Coronary artery (tissue), 2 donors: ENCODE data around the gene GSTO2.

Experiments used
- DNase-seq: peaks from one replicate; pipeline ENCODE4 v3.0.0-alpha.2; 2017; ENCODE audit warnings: low spot score
- H3K27ac ChIP-seq, 2 donors: fragments of 200-600 bp; sonication (generic); one replicate each; pipeline ENCODE4 v1.5.1; 2016 to 2019
- H3K4me3 ChIP-seq: fragments of 200-600 bp; sonication (generic); 2 replicates; pipeline ENCODE4 v1.5.1; 2016; ENCODE audit warnings: mild to moderate bottlenecking, moderate library complexity
- TF ChIP-seq, protein P1 (sequence below): fragments of 200-600 bp; sonication (generic); IDR thresholded peaks from one replicate; pipeline ENCODE4 v1.5.1; 2019; ENCODE audit warnings: antibody characterized with exemption

Gene GSTO2

DNA sequence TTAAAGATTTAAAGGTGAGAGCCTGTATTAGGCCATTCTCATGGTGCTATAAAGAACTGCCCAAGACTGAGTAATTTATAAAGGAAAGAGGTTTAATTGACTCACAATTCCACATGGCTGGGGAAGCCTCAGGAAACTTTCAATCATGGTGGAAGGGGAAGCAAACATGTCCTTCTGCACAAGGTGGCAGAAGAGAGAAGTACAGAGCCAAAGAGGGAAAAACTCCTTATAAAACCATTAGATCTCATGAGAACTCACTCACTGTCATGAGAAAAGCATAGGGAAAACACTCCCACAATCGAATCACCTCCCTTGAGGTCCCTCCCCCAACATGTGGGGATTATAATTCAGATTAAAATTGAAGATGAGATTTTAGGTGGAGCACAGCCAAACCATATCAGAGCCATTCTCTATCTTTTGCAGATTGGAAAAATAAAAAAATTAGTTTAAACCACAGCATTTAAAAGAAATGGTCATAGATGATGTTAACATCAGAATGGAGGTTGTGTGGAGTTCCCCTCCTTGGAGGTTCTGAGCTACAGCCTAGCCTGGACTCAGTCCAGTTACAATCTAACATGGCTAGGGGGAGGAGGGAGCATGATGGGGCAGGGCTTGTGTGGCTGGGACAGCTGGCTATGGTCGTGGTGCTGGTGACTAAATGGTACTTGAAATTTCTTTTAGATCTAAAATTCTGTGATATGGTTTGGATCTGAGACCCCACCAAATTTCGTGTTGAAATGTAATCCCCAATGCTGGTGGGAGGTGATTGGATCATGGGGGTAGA is 33.1 kb downstream of the GSTO2 start:
- H3K27ac ChIP-seq = peak overlapping the region; percentile 93 to 99
- DNase-seq = no peak
- H3K4me3 ChIP-seq = no peak overlapping the region
- TF ChIP-seq, protein P1, sequence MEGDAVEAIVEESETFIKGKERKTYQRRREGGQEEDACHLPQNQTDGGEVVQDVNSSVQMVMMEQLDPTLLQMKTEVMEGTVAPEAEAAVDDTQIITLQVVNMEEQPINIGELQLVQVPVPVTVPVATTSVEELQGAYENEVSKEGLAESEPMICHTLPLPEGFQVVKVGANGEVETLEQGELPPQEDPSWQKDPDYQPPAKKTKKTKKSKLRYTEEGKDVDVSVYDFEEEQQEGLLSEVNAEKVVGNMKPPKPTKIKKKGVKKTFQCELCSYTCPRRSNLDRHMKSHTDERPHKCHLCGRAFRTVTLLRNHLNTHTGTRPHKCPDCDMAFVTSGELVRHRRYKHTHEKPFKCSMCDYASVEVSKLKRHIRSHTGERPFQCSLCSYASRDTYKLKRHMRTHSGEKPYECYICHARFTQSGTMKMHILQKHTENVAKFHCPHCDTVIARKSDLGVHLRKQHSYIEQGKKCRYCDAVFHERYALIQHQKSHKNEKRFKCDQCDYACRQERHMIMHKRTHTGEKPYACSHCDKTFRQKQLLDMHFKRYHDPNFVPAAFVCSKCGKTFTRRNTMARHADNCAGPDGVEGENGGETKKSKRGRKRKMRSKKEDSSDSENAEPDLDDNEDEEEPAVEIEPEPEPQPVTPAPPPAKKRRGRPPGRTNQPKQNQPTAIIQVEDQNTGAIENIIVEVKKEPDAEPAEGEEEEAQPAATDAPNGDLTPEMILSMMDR = no peak

DNA sequence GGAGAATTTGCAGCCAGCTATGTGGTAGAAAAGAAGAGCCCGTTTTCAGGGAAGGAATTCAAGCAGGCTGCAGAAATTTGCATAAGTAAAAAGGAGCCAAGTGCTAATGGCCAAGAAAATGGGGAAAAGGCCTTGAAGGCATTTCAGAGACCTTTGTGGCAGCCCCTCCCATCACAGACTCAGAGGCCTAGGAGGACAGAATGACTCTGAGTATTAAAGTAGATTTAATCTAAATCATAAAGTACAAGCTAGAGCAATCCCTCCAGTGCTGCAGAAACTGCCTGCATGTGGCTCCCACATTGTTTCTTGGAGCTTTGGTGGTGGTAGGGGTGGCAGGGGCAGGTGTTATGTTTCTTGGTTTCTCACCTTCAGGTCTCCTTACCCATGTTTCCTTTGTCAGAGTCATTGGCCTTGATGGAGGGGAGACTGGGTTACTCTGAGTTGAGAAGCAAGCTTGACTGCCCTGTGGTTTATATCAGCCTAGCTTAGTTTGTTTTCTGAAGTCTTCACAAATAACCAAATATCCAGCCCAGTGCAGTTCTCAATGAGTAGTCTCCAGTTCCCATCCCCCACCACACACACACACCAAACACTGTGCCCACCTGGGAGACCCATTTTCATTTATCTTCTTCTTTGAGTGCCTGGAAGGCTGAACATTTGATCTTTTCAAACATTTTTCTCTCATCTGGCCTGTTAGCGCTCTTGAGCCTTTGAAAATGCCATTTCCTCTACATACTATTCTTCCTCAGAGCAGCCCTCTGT is 34.8 kb downstream of the GSTO2 start:
- no peak for DNase-seq
- no peak overlapping the region for H3K4me3 ChIP-seq
- peak overlapping the region; percentile 54 to 93 for H3K27ac ChIP-seq
- TF ChIP-seq, protein P1 = no peak

DNA sequence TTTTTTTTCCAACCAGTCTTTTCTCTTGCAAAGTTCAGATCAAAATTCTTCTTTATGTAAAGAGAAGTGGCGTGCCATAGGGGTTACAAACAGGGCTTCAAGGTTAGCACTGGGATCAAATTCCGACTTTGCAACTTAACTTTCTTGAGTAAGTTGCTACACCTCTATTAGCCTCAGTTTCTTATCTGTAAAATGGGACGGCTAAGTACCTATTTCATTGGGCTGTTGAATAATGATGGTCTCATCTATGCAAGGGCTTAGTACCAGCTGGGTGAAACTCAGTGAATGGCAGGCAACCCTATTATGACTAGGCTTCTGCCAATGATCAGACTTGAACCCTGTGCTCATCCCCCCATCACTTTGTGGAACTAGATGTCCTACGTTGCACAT is 35.4 kb downstream of the GSTO2 start:
- TF ChIP-seq, protein P1 = no peak
- DNase-seq = no peak
- Histone ChIP-seq H3K27ac (peak overlapping the region; percentile 84 to 93), H3K4me3 (no peak overlapping the region)

DNA sequence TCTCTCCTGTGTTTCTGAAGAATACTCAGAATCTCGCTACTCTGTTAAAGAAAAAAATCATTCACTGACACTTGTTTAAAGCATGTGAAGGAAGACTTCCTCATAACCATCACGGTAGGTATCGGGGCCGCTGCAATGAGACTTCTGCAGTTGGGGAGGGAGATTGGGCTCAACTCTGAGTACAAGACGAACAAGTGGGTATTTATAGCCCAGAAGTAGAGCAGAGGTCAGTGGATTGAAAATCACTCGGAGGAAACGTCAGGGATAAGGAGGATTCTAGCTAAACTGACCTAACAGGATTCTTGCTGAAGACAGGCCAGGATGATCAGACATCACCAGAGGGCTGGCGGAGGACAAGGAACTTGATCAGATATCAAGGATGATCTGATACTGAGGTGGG is 35.9 kb downstream of the GSTO2 start:
- H3K27ac ChIP-seq = peak overlapping the region; percentile 84 to 93
- DNase-seq = peak; percentile 77
- H3K4me3 ChIP-seq = no peak overlapping the region
- TF ChIP-seq, protein P1 = no peak

DNA sequence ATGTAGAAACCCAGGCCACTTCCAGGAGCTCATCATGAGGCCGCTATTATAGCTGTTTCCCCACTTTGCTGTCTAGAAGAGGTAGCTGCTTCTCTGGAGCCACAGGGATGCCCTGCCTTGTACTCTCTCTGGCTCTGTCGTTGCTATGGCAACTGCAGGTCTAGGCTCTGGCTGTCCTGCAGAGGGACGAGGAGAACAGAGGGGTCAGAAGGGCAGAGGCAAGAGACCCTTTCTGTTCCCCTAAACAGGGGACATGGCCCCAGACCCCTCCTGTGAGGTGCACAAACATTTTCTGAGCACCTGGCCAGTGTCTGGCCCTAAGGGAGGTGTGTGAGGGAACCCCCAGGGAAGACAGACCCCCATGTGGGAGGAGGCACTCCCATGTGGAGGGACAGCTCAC is 37.9 kb downstream of the GSTO2 start:
- Histone ChIP-seq H3K27ac (peak overlapping the region; percentile 52 to 84), H3K4me3 (no peak overlapping the region)
- DNase-seq = no peak
- TF ChIP-seq, protein P1 = no peak

DNA sequence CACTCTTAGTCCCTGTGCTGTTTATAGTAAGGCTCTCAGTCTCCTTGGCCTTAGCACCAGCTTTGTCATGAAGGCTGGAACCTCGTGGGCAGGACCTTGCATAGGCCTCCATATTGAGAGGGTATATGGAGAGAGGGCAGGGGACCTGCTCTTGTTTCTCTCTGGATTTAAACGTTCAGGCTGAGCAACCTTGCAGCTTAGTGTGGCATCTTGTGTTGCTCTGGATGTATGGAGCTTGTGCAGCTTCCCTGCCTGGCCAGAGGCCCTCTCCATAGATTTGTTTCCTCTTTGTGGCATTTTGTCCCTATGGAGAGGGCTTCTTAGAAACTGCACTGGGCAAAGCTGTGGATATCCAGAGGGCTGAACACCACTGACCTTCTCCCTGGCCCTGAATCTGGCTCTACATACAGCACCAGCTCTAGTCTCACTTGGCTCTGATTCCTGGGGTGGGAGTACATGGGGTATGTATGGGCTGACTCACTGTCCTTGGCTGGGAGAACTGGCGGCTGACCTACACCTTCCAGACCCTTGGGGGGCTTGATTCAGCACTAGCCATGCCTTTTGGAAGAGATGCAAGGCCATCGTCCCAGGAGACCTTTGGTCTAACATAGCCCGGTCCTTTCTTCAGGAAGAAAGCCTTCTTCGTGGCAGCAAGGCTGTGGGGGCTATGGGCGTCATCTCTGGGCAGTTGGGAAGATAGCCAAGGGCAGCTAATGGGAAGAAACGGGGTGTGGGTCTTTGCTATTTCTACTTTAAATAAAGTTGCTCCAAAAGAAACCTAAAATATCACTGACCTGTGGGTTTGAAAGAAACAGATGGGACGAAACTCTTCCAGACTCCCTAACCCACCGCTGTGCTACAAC is 38.8 kb downstream of the GSTO2 start:
- DNase-seq = no peak
- Histone ChIP-seq H3K27ac (peak overlapping the region; percentile 52 to 84), H3K4me3 (no peak overlapping the region)
- TF ChIP-seq, protein P1 = no peak
